ENCODE results near the gene IFNGR2.
"Not testable (repeated sequence)": the region's sequence is repeated elsewhere in the genome, so short reads cannot be mapped to it uniquely, and the experiment has no call there.

The IFNGR2 gene

GRCh38 chr21:33403128-33403785 is at the start of gene IFNGR2:
Gene IFNGR2 (plus strand): TSS chr21:33403413. CDS start chr21:33403544, 131 bp downstream.
- DNase-seq, result no peak

- DNase-seq, result no peak
Observed at GRCh38 chr21:33355355-33355754, 47.9 kb upstream of the IFNGR2 start.

- DNase-seq, result no peak
Observed at GRCh38 chr21:33355996-33356395, 47.2 kb upstream of the IFNGR2 start.

GRCh38 chr21:33357177-33357576 is 46.0 kb upstream of the IFNGR2 start:
- no peak for DNase-seq

- no peak for DNase-seq
Observed at GRCh38 chr21:33359446-33359845, 43.8 kb upstream of the IFNGR2 start.

GRCh38 chr21:33360281-33360680 is 42.9 kb upstream of the IFNGR2 start:
- no peak for DNase-seq

- DNase-seq, result peak; percentile 14
Observed at GRCh38 chr21:33360881-33361602, 42.2 kb upstream of the IFNGR2 start.

- no peak for DNase-seq
Observed at GRCh38 chr21:33362044-33362555, 41.1 kb upstream of the IFNGR2 start.

- DNase-seq, result not testable (repeated sequence)
Observed at GRCh38 chr21:33363911-33364609, 39.2 kb upstream of the IFNGR2 start.

- no peak for DNase-seq
Observed at GRCh38 chr21:33364830-33365229, 38.4 kb upstream of the IFNGR2 start.

GRCh38 chr21:33367309-33367973 is 35.8 kb upstream of the IFNGR2 start:
- DNase-seq, result no peak

- DNase-seq, result no peak
Observed at GRCh38 chr21:33368124-33368523, 35.1 kb upstream of the IFNGR2 start.

- no peak for DNase-seq
Observed at GRCh38 chr21:33368576-33368975, 34.6 kb upstream of the IFNGR2 start.

GRCh38 chr21:33369586-33369985 is 33.6 kb upstream of the IFNGR2 start:
- DNase-seq, result no peak

- DNase-seq, result no peak
Observed at GRCh38 chr21:33370305-33370704, 32.9 kb upstream of the IFNGR2 start.

- no peak for DNase-seq
Observed at GRCh38 chr21:33371366-33371765, 31.8 kb upstream of the IFNGR2 start.

GRCh38 chr21:33372582-33372981 is 30.6 kb upstream of the IFNGR2 start:
- no peak for DNase-seq

GRCh38 chr21:33373451-33373850 is 29.8 kb upstream of the IFNGR2 start:
- no peak for DNase-seq

GRCh38 chr21:33374080-33374449 is 29.1 kb upstream of the IFNGR2 start:
- no peak for DNase-seq

- no peak for DNase-seq
Observed at GRCh38 chr21:33374450-33375096, 28.6 kb upstream of the IFNGR2 start.

- no peak for DNase-seq
Observed at GRCh38 chr21:33375101-33375644, 28.0 kb upstream of the IFNGR2 start.

- no peak for DNase-seq
Observed at GRCh38 chr21:33377221-33377920, 25.8 kb upstream of the IFNGR2 start.

All from NCI-H2081 treated with DMSO at 0.1 percent for 48 hours (cell line).